T-helper 1 cell treated with Interleukin-12 subunit alpha and Interleukin-12 subunit beta and Interleukin-4 antibody, amounts not matched to agents 30 μg/mL and 1 μg/mL, for 36 hours (primary cell): Measurements from ENCODE around the gene FPR2.
"Not testable (repeated sequence)": the region's sequence is repeated elsewhere in the genome, so short reads cannot be mapped to it uniquely, and the experiment has no call there.

Source experiments
- H3K27ac Mint-ChIP-seq: one replicate; pipeline ENCODE4 v1.8.0; 2021; ENCODE audit warnings: mild to moderate bottlenecking, mixed read lengths
- H3K27me3 Mint-ChIP-seq: one replicate; pipeline ENCODE4 v1.8.0; 2021; ENCODE audit warnings: low read depth, mixed read lengths
- H3K36me3 Mint-ChIP-seq: one replicate; pipeline ENCODE4 v1.8.0; 2021; ENCODE audit warnings: low read depth, mixed read lengths
- H3K4me1 Mint-ChIP-seq: one replicate; pipeline ENCODE4 v1.8.0; 2021; ENCODE audit warnings: low read depth, mixed read lengths
- H3K4me3 Mint-ChIP-seq: one replicate; pipeline ENCODE4 v1.8.0; 2021; ENCODE audit warnings: mild to moderate bottlenecking, moderate library complexity, mixed read lengths
- H3K9me3 Mint-ChIP-seq: one replicate; pipeline ENCODE4 v1.8.0; 2021; ENCODE audit warnings: mixed read lengths

Gene FPR2

DNA sequence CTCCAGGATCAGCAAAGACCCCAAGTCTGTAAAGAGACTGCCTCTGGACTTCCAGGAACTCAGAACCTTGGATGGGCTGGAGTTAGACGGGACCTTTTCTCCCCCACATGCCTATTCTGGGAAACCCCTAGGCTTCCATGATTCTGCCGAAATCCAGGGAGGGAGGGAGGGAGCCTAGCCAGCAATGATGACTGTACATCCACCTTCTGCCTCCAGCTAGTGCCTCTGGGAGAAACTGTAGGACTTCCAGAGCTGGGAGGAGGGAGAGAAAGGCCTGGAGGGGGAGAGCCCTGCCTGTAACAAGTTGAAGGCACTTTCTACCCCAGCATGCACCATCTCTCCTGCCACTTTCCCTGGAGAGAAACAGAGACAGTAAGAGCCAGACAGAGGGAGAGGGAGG, 31.2 kb upstream of the FPR2 start:
- no peak overlapping the region for H3K4me3 Mint-ChIP-seq
- no peaks in the 10 kb centered on the region for H3K36me3 Mint-ChIP-seq
- H3K27me3 Mint-ChIP-seq: peaks cover 5% of the 10 kb centered on the region
- H3K9me3 Mint-ChIP-seq: peaks cover 16% of the 10 kb centered on the region
- no peaks in the 10 kb centered on the region for H3K4me1 Mint-ChIP-seq
- no peak overlapping the region for H3K27ac Mint-ChIP-seq

DNA sequence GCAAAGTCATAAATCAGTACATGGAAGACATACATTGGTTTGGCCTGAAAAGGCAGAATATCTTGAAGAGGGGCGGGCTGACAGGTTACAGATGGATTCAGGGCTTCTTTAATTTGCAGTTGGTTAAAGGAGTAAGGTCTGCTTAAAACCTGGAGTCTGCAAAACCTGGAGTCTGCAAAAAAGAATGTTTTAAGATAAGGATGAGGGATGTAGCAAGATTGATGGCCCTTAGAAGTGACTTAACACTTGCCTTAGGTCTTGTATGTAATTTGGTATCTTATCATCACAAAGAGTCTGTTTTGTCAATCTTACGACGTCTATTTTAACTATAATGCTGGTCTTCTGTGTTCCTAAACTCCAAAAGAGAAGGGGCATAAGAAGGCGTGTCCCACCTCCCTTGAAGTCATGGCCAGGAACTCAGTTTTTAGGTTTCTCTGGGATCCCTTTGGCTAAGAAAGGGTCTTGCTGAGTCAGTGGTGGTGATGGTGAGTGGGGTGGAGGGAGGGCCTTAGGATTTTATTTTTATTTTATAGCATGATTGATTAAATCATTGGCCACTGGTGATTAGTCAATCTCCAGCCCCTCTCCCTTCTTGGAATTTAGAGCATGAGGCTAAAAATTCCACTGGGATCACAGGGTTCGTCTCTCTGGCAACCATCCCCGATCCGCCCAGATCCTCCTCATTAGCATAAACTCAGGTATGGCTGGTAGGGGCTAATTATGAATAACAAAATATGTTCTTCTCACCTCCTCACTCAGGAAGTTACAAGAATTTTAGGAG, 27.0 kb upstream of the FPR2 start:
- H3K27me3 Mint-ChIP-seq: no peaks in the 10 kb centered on the region
- H3K27ac Mint-ChIP-seq: no peak overlapping the region
- H3K36me3 Mint-ChIP-seq: no peaks in the 10 kb centered on the region

DNA sequence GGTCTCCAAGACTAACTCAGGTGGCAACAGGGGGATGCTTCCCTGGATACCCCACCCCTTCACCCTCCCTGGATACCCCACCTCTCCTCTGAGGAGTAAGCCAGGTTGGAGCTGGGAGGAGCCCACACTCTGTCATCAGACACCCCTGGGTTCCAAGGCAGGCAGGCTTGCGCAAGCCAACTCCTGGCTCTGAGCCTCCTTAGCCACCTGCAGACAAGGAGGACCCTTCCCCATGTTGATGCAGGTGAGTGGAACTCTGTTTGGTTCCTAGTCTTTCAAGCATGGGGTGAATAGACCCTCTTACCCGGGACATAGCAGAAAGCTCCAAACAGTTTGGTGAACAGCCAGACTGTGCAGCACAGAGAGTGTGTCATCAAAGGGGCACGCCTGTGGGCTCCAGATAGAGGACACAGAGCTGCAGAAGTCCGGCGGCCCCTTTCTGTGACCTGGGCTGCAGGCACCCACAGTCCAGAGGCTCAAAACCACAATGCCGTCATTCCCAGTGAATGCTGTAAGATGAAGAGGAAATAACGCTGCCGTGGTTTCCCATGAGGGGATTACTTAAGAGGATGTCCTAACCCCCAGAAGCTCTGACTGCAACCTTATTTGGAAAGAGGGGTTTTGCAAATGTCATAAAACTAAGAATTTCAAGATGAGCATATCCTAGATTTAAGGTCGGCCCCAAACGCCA, 25.1 kb upstream of the FPR2 start:
- Mint-ChIP-seq H3K9me3 (peaks cover 2% of the 10 kb centered on the region), H3K4me3 (no peak overlapping the region), H3K36me3 (no peaks in the 10 kb centered on the region), H3K27ac (no peak overlapping the region), H3K4me1 (no peaks in the 10 kb centered on the region), H3K27me3 (no peaks in the 10 kb centered on the region)

More for the DNA sequence above, 27.0 kb upstream of the FPR2 start:
- H3K4me3 Mint-ChIP-seq: no peak overlapping the region
- peaks cover 13% of the 10 kb centered on the region for H3K9me3 Mint-ChIP-seq
- H3K4me1 Mint-ChIP-seq: no peaks in the 10 kb centered on the region

DNA sequence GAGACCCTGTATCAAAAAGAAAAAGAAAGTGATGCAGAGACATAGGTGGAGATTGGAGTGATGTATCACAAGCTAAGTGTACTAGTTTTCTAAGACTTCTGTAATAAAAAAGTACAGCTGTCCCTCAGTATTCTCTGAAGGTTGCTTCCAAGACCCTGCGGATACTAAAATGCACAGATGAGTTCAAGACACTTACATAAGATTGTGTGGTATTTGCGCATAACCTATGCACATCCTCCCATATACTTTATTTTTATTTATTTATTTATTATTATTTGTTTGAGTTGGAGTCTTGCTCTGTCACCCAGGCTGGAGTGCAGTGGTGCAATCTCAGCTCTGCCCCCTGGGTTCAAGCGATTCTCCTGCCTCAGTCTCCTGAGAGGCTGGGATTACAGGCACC, 23.6 kb upstream of the FPR2 start:
- Mint-ChIP-seq H3K27ac (no peak overlapping the region), H3K9me3 (no peaks in the 10 kb centered on the region), H3K27me3 (no peaks in the 10 kb centered on the region), H3K4me1 (no peaks in the 10 kb centered on the region), H3K4me3 (no peak overlapping the region), H3K36me3 (no peaks in the 10 kb centered on the region)

DNA sequence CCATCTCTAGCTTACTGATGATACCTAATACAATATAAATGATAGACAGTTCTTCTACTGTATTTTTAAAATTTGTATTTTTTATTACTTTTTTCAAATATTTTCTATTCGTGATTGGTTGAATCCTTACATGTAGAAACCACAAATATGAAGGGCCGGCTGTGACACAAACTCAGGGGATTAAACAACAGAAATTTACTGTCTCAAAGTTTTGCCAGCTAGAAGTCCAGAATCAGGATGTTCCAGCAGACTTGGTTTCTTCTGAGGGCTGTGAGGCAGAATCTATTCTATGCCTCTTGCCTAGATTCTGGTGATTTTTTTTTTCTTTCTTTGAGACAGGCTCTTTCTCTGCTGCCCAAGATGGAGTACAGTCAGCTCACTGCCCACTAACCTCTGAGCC, 23.1 kb upstream of the FPR2 start:
- Mint-ChIP-seq H3K9me3 (no peaks in the 10 kb centered on the region), H3K4me1 (no peaks in the 10 kb centered on the region)

DNA sequence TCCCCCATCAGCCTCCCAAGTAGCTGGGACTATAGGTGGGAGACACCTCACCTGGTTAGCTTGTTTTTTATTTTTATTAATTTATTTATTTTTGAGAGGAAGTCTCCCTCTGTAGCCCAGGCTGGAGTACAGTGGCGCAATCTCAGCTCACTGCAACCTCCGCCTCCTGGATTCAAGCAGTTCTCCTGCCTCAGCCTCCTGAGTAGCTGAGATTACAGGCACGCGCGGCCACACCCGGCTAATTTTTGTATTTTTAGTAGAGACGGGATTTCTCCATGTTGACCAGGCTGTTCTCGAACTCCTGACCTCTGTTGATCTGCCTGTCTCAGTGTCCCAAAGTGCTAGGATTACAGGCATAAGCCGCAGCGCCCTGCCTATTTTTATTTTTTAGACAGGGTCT, 22.5 kb upstream of the FPR2 start:
- not testable (repeated sequence) for H3K4me3 Mint-ChIP-seq, H3K36me3 Mint-ChIP-seq, H3K27ac Mint-ChIP-seq, H3K4me1 Mint-ChIP-seq, H3K27me3 Mint-ChIP-seq, H3K9me3 Mint-ChIP-seq

More for the DNA sequence above, 23.1 kb upstream of the FPR2 start:
- H3K4me3 Mint-ChIP-seq: no peak overlapping the region
- H3K27me3 Mint-ChIP-seq: no peaks in the 10 kb centered on the region
- no peaks in the 10 kb centered on the region for H3K36me3 Mint-ChIP-seq
- no peak overlapping the region for H3K27ac Mint-ChIP-seq

DNA sequence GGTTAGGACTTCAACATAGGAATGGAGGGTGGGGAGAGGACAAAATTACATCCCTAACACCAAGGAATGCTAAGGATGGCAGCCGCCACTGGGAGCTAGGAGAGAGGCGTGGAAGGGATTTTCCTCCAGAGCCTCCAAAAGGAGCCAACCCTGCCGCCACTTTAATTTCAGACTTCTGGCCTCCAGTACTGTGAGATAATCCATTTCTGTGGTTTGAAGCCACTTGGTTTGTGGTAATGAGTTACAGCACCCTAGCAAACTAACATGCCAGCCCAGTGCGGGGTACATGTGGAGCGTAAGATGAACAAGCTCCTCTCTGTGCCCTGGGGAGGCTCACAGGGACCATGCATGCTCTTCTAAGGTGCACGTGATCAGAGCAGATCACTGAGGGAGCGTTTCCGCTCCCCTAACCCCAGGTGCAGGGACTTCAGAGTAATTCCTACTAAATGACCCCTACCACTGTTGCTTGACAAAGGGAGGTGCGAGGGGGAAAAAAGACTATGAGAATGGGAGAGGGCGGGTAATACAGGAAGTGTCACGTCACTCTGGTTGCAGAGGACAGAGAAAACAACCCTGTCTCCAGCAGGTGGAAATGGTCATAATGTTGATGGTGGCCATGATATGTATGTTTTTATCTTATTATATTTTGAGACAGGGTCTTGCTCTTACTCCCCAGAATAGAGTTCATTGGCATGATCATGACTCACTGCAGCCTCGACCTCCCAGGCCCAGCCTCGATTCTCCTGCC, 21.3 kb upstream of the FPR2 start:
- Mint-ChIP-seq H3K27ac (no peak overlapping the region), H3K4me3 (no peak overlapping the region), H3K27me3 (no peaks in the 10 kb centered on the region)

DNA sequence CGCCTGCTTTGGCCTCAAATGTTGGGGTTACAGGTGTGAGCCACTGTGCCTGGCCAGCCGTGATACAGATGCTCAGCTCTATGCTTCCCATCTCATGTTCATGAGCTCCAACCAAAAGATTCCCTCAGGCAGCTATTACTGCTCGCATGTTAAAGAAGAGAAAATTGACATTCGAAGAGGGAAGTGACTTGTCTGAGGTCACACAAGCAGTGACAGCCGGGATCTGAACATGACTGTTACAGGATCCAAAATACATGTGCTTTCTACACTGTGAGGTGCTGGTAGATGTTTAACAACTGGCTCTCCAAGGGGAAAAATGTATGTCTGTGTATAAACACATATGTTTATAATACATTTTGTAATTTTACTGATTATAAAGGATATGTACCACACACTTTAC, 20.6 kb upstream of the FPR2 start:
- Mint-ChIP-seq H3K9me3 (peaks cover 2% of the 10 kb centered on the region), H3K4me1 (no peaks in the 10 kb centered on the region), H3K27ac (no peak overlapping the region), H3K36me3 (no peaks in the 10 kb centered on the region), H3K4me3 (no peak overlapping the region), H3K27me3 (no peaks in the 10 kb centered on the region)

More for the DNA sequence above, 21.3 kb upstream of the FPR2 start:
- Mint-ChIP-seq H3K36me3 (no peaks in the 10 kb centered on the region), H3K4me1 (no peaks in the 10 kb centered on the region), H3K9me3 (no peaks in the 10 kb centered on the region)

DNA sequence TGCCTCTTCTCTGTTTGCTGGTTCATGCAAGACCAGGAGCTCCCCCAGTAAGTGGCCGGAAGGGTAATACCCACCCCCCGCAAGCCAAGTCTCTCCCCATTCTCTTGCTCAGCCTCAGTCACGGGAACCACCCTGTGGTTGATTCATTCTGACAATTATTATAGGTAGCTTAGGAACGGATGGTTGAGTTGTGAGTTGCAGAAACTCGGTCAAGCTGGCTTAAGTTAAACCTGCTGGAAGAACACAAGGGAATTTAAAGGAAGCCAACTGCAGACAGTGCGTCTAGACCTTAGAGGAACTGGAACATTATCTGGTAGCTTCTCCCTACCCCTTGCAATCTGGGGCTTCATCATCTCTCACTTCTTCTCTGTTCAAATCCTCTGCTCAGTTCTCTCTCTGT, 18.2 kb upstream of the FPR2 start:
- Mint-ChIP-seq H3K27ac (no peak overlapping the region), H3K36me3 (no peaks in the 10 kb centered on the region), H3K4me1 (no peaks in the 10 kb centered on the region), H3K4me3 (no peak overlapping the region), H3K27me3 (no peaks in the 10 kb centered on the region), H3K9me3 (peaks cover 16% of the 10 kb centered on the region)

DNA sequence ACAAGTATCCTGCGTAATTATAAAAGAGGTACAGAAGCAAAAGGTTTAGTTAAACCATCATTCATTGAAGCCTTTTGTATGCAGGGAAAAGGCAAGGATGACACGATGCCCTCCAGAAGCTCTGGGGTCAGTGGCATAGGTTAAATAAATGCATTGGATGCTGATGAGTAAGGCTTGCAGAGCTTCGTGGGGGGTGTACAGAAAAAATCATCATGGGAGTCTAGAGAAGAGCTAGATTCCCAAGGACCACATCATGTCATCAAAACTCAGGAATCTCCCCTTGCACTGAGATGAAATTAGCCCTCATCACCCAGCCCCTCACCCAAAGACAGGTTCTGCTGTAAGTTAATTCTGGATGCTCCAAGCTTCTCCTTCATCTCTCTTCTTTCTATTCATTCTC, 17.6 kb upstream of the FPR2 start:
- H3K4me3 Mint-ChIP-seq: no peak overlapping the region
- no peaks in the 10 kb centered on the region for H3K4me1 Mint-ChIP-seq
- no peak overlapping the region for H3K27ac Mint-ChIP-seq
- H3K9me3 Mint-ChIP-seq: peaks cover 16% of the 10 kb centered on the region
- no peaks in the 10 kb centered on the region for H3K36me3 Mint-ChIP-seq
- no peaks in the 10 kb centered on the region for H3K27me3 Mint-ChIP-seq

DNA sequence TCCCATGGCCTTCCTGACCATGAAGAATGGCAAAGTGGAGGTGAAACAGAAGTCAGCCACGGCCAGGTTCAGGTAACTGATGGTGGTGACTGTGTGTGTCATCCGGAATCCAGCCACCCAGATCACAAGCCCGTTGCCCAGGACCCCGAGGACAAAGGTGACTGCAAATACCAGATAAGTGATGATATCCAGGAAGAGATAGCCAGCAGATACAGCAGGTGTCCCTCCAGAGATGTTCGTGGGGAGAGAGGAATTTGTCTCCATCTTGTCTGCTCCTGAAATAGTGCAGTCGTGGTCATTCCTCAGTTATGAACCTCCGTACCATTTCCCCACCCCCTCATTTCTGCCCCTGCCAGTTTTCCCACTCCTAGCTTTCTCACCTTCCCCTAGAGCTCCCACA, 14.2 kb upstream of the FPR2 start:
- Mint-ChIP-seq H3K27me3 (no peaks in the 10 kb centered on the region), H3K36me3 (no peaks in the 10 kb centered on the region), H3K4me1 (no peaks in the 10 kb centered on the region), H3K27ac (no peak overlapping the region), H3K9me3 (peaks cover 21% of the 10 kb centered on the region), H3K4me3 (no peak overlapping the region)

DNA sequence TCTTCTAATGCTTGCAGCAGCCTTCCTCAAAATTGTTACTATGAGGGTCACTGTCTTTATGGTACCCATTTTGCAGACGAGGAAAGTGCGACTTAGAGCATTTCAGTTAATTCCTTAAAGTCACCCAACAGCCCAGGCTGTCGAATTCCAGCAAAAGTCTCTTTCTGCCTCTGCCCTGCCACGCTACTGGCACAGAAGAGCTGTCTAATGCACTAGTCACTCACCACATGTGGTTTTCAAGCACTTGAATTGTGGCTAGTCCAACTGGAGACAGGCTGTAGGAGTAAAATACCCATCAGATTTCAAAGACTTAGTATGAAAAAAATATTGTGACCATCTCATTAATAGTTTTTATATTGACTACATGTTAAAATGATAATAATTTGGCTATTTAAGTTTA, 11.0 kb upstream of the FPR2 start:
- Mint-ChIP-seq H3K27ac (no peak overlapping the region), H3K36me3 (no peaks in the 10 kb centered on the region), H3K27me3 (no peaks in the 10 kb centered on the region), H3K4me1 (no peaks in the 10 kb centered on the region), H3K4me3 (no peak overlapping the region), H3K9me3 (peaks cover 21% of the 10 kb centered on the region)

DNA sequence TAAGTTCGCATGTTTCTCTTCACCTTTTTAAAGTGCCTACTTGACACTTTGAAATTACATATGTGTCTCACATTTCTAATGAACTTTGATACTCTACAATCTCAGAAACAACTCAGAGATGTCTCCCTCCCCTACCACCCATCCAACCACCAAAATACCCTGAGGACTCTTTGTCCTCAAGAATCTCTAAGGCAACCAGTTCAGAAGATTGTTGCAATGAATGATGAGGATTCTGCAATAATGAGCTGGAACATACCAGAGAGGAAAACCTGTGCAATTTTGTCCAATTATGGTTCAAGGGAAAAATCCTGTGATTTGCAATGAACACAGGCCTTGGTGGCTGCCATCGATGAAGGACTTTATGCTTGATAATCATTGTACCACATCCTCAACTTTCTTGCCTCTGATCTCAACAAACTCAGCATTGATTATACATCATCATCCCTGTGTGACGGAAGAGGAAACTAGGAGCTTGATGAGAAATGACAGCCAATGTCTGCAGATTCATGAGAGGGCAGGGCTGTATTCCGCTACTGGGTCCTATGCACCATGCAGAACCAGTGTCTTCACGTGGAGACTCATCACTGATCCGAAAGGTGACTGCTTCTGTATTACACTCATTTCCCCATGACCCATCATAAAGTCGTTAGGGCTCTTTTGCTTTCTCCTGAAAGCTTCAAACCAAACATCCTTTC, 10.4 kb upstream of the FPR2 start:
- Mint-ChIP-seq H3K9me3 (peaks cover 20% of the 10 kb centered on the region), H3K36me3 (no peaks in the 10 kb centered on the region), H3K27ac (no peak overlapping the region), H3K4me1 (no peaks in the 10 kb centered on the region), H3K4me3 (no peak overlapping the region), H3K27me3 (no peaks in the 10 kb centered on the region)

DNA sequence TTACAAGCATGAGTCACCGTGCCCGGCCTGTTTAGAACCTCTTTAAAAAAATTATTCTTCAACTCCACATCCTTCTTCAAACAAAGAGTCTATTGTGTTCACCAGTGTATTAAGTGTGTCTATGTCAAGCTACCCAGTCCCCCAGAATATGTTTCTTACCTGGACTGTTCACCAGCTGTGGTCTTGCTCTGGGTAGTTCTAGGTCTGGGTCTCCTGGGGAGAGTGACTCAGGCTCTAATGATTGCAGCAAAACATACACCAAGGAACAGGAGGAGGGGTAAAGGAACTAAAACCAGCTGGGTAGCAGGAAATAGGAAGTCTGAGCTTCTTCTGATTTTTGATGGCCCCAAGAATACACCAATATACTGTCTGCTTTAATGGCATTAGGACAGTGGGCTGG, 9.3 kb upstream of the FPR2 start, which contains the start of gene FPR1:
TSS of gene FPR1 (minus strand) at position 224 of the 400 bp plus-strand sequence. CDS start 4,884 bp downstream, outside the sequence.
- no peaks in the 10 kb centered on the region for H3K4me1 Mint-ChIP-seq
- H3K36me3 Mint-ChIP-seq: no peaks in the 10 kb centered on the region
- no peak within 1 kb of the TSS for H3K4me3 Mint-ChIP-seq
- no peaks in the 10 kb centered on the region for H3K27me3 Mint-ChIP-seq
- peaks cover 25% of the 10 kb centered on the region for H3K9me3 Mint-ChIP-seq
- no peak within 1 kb of the TSS for H3K27ac Mint-ChIP-seq
